Measurements from ENCODE around the gene ACKR3.

DNA sequence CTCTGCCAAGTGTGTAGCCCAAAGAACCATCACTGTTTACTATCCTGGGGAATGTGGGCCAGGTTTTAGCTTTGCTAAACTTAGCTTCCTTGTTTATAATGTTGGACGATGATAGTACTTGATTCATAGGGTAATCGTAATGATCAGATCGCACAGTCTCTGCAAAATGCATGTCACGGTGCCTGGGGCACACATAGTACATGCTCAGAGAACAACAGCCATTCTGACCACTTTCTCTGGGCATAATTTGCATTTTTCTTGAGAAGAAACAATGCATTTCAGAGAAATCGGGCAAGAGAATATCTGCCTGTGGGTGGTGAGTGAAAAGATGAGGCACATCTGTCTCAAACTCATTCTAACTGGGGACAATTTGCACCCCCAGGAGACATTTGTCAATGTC is 16.3 kb downstream of the ACKR3 start:
- TF ChIP-seq, protein P1, sequence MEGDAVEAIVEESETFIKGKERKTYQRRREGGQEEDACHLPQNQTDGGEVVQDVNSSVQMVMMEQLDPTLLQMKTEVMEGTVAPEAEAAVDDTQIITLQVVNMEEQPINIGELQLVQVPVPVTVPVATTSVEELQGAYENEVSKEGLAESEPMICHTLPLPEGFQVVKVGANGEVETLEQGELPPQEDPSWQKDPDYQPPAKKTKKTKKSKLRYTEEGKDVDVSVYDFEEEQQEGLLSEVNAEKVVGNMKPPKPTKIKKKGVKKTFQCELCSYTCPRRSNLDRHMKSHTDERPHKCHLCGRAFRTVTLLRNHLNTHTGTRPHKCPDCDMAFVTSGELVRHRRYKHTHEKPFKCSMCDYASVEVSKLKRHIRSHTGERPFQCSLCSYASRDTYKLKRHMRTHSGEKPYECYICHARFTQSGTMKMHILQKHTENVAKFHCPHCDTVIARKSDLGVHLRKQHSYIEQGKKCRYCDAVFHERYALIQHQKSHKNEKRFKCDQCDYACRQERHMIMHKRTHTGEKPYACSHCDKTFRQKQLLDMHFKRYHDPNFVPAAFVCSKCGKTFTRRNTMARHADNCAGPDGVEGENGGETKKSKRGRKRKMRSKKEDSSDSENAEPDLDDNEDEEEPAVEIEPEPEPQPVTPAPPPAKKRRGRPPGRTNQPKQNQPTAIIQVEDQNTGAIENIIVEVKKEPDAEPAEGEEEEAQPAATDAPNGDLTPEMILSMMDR (IDR thresholded peaks at IDR 0.05): no peak
- TF ChIP-seq POLR2A (IDR thresholded peaks at IDR 0.05): no peak
